ENCODE results near the gene HPS1.

- TF ChIP-seq GATA2 (IDR thresholded peaks at IDR 0.05; ENCODE audit: low read depth, low read length): no peak
- no peak for TF ChIP-seq GATA3 (IDR thresholded peaks at IDR 0.05; ENCODE audit: low read depth, low read length)
These were observed 21.0 kb downstream of the HPS1 start for GRCh38 chr10:98425511-98426352.
